22Rv1 (cell line): ENCODE data around the gene POLD4.

Experiments used
- ZFX ChIP-seq: fragments of 450-650 bp; IDR thresholded peaks from 2 replicates; pipeline ENCODE4 v1.6.1; 2017; ENCODE audit warnings: antibody characterized with exemption, borderline replicate concordance
- TF ChIP-seq, protein P1 (sequence below): fragments of 450-650 bp; IDR thresholded peaks from 2 replicates; pipeline ENCODE4 v1.5.1; 2017; ENCODE audit warnings: mild to moderate bottlenecking

DNA sequence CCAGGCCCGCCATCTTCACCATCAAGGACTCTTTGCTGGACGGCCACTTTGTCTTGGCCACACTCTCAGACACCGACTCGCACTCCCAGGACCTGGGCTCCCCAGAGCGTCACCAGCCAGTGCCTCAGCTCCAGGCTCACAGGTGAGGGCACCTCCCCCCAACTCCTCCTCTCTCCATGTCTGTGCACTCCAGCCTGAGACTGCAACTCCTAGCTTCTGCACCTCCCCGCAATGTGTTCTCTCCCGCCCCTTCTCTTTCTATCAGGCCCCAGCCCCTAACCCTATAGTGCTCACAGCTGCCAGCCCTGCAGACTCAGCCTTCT, 42.9 kb upstream of the POLD4 start:
- TF ChIP-seq, protein P1, sequence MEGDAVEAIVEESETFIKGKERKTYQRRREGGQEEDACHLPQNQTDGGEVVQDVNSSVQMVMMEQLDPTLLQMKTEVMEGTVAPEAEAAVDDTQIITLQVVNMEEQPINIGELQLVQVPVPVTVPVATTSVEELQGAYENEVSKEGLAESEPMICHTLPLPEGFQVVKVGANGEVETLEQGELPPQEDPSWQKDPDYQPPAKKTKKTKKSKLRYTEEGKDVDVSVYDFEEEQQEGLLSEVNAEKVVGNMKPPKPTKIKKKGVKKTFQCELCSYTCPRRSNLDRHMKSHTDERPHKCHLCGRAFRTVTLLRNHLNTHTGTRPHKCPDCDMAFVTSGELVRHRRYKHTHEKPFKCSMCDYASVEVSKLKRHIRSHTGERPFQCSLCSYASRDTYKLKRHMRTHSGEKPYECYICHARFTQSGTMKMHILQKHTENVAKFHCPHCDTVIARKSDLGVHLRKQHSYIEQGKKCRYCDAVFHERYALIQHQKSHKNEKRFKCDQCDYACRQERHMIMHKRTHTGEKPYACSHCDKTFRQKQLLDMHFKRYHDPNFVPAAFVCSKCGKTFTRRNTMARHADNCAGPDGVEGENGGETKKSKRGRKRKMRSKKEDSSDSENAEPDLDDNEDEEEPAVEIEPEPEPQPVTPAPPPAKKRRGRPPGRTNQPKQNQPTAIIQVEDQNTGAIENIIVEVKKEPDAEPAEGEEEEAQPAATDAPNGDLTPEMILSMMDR: no peak
- TF ChIP-seq ZFX: no peak
